PC-9 (cell line): Measurements from ENCODE around the gene FGF7. TPM values are rescaled to one million over a fixed set of nuclear protein-coding genes. Genes with fewer than 3 reads are reported as not detected.
"Not testable (repeated sequence)": the region's sequence is repeated elsewhere in the genome, so short reads cannot be mapped to it uniquely, and the experiment has no call there.

ENCODE experiments used
- BruUV-seq: library from RNA; stranded (reverse); fragments of 400-500 nt; replicated peaks from 2 replicates; lab custom pipeline; 2021; lab: Mats Ljungman, UMichigan
- CTCF ChIA-PET: fragments of 300-600 bp; sonication (Branson Sonifier 250); formaldehyde crosslinking; loops from one replicate; lab custom pipeline; 2022; ENCODE audit warnings: antibody characterized with exemption; lab: Charles Lee
- POLR2A ChIA-PET: fragments of 300-600 bp; sonication (Branson Sonifier 250); formaldehyde crosslinking; loops from one replicate; lab custom pipeline; 2022; ENCODE audit warnings: antibody characterized with exemption; ENCODE audit not compliant: unreplicated experiment; lab: Charles Lee
- DNase-seq, 2 experiments: peaks; one replicate each; pipeline versions ENCODE4 v3.0.0 to v3.0.0-alpha.2; 2015 to 2022; ENCODE audit warnings: mixed read lengths in 1 of 2
- H2AFZ ChIP-seq: fragments of 200-600 bp; sonication (generic); 2 replicates; pipeline ENCODE4 v1.8.1; 2017; ENCODE audit warnings: antibody characterized with exemption
- H3F3A ChIP-seq: fragments of 200-600 bp; sonication (generic); 2 replicates; pipeline ENCODE4 v1.8.1; 2017; ENCODE audit warnings: antibody characterized with exemption, mild to moderate bottlenecking, low read depth; ENCODE audit not compliant: insufficient read depth
- H3K27ac ChIP-seq: fragments of 200-600 bp; sonication (generic); 2 replicates; pipeline ENCODE4 v1.6.1; 2016; ENCODE audit warnings: mixed run types
- H3K27me3 ChIP-seq: fragments of 200-600 bp; sonication (generic); 2 replicates; pipeline ENCODE4 v1.6.1; 2016; ENCODE audit warnings: low read depth, mixed run types; ENCODE audit not compliant: insufficient read depth
- H3K36me3 ChIP-seq: fragments of 200-600 bp; sonication (generic); 2 replicates; pipeline ENCODE4 v1.6.1; 2016; ENCODE audit warnings: low read depth, mixed run types
- H3K4me1 ChIP-seq: fragments of 200-600 bp; sonication (generic); replicated peaks from 2 replicates; pipeline ENCODE4 v1.6.1; 2016; ENCODE audit warnings: mixed run types; ENCODE audit not compliant: insufficient read depth
- H3K4me2 ChIP-seq: fragments of 200-600 bp; sonication (generic); 2 replicates; pipeline ENCODE4 v1.6.1; 2017; ENCODE audit warnings: mixed run types
- H3K4me3 ChIP-seq: fragments of 200-600 bp; sonication (generic); 2 replicates; pipeline ENCODE4 v1.6.1; 2016; ENCODE audit warnings: mixed run types
- H3K79me2 ChIP-seq: fragments of 200-600 bp; sonication (generic); 2 replicates; pipeline ENCODE4 v1.6.1; 2017; ENCODE audit warnings: low read depth, mixed run types
- H3K9me2 ChIP-seq: fragments of 200-600 bp; sonication (generic); 2 replicates; pipeline ENCODE4 v1.8.1; 2017; ENCODE audit warnings: mild to moderate bottlenecking; ENCODE audit not compliant: insufficient read depth
- H3K9me3 ChIP-seq: fragments of 200-600 bp; sonication (generic); 2 replicates; pipeline ENCODE4 v1.8.1; 2016; ENCODE audit warnings: low read depth; ENCODE audit not compliant: insufficient read depth
- H4K20me1 ChIP-seq: fragments of 200-600 bp; sonication (generic); 2 replicates; pipeline ENCODE4 v1.8.1; 2017; ENCODE audit not compliant: insufficient read depth
- CTCF ChIP-seq: fragments of 200-600 bp; sonication (generic); conservative IDR thresholded peaks from 2 replicates; pipeline ENCODE4 v1.6.1; 2017; ENCODE audit warnings: mixed run types, antibody characterized with exemption, mild to moderate bottlenecking, moderate library complexity
- EZH2 ChIP-seq: fragments of 200-600 bp; sonication (generic); IDR thresholded peaks from 2 replicates; pipeline ENCODE4 v1.8.0; 2017; ENCODE audit warnings: antibody characterized with exemption, low read depth
- intact Hi-C: fragments of 100-400 bp; cut with micrococcal nuclease; formaldehyde crosslinking; loops from one replicate; pipeline ENCODE4 v1.10.0; 2022; ENCODE audit not compliant: unreplicated experiment
- total RNA-seq: library from RNA; stranded (reverse); gene quantifications from 2 replicates; pipeline ENCODE4 v1.2.3, GENCODE V29; 2021

The FGF7 gene
- total RNA-seq, 1 experiment from 2014 or later: not detected

- ChIA-PET CTCF (interaction anchor here (0.7 kb wide), 1 partner anchor 227 kb away, joined by 4 read pairs; no protein-coding TSS in a partner anchor), POLR2A (interaction anchor here (0.6 kb wide), 1 partner anchor 404 kb away, joined by 3 read pairs; no protein-coding TSS in a partner anchor)
- H3K4me2 ChIP-seq, H3K36me3 ChIP-seq, H3K4me1 ChIP-seq, H3K9me3 ChIP-seq, H3K9me2 ChIP-seq, H3F3A ChIP-seq, intact Hi-C loops, BruUV-seq, H3K27me3 ChIP-seq, H3K4me3 ChIP-seq, H2AFZ ChIP-seq, H3K79me2 ChIP-seq, H3K27ac ChIP-seq, H4K20me1 ChIP-seq: not testable (repeated sequence)
- peak in 1 of 2 experiments; percentile 5 for DNase-seq
- 0 out of 2 replicates have a peak, but pooled peaks have one; percentile 18 for TF ChIP-seq CTCF
Measured at GRCh38 chr15:49471248-49471647, 48.2 kb downstream of the FGF7 start.

- H3K4me3 ChIP-seq: no peak overlapping the region
- no TSS peak for BruUV-seq
- no peaks in the 10 kb centered on the region for H3K79me2 ChIP-seq
- no peaks in the 10 kb centered on the region for H3K9me3 ChIP-seq
- H2AFZ ChIP-seq: no peak overlapping the region
- ChIA-PET POLR2A (interaction anchor here (0.6 kb wide), 1 partner anchor 404 kb away, joined by 3 read pairs; no protein-coding TSS in a partner anchor), CTCF (interaction anchor here (0.6 to 0.7 kb wide), 2 partner anchors 227 to 430 kb away, joined by 4 to 7 read pairs; no protein-coding TSS in a partner anchor)
- no peaks in the 10 kb centered on the region for H4K20me1 ChIP-seq
- no peak overlapping the region for H3K27ac ChIP-seq
- H3F3A ChIP-seq: no peaks in the 10 kb centered on the region
- DNase-seq: no peak
- H3K4me2 ChIP-seq: no peak overlapping the region
- TF ChIP-seq CTCF: no peak
- TF ChIP-seq EZH2: no peak
- H3K9me2 ChIP-seq: no peaks in the 10 kb centered on the region
- H3K4me1 ChIP-seq: no peaks in the 10 kb centered on the region
- intact Hi-C loops: no loop called here
- no peaks in the 10 kb centered on the region for H3K27me3 ChIP-seq
- no peaks in the 10 kb centered on the region for H3K36me3 ChIP-seq
Measured at GRCh38 chr15:49471733-49472132, 48.7 kb downstream of the FGF7 start.

- H3K27me3 ChIP-seq: no peaks in the 10 kb centered on the region
- no peak overlapping the region for H3K4me2 ChIP-seq
- no peak overlapping the region for H3K4me3 ChIP-seq
- no peaks in the 10 kb centered on the region for H3F3A ChIP-seq
- no peak overlapping the region for H2AFZ ChIP-seq
- intact Hi-C loops: no loop called here
- H3K36me3 ChIP-seq: no peaks in the 10 kb centered on the region
- H3K79me2 ChIP-seq: no peaks in the 10 kb centered on the region
- H3K9me2 ChIP-seq: no peaks in the 10 kb centered on the region
- H4K20me1 ChIP-seq: no peaks in the 10 kb centered on the region
- H3K9me3 ChIP-seq: no peaks in the 10 kb centered on the region
- no peak overlapping the region for H3K27ac ChIP-seq
- no TSS peak for BruUV-seq
- TF ChIP-seq CTCF: no peak
- no peak for TF ChIP-seq EZH2
- POLR2A ChIA-PET: no interaction called here
- DNase-seq: no peak
- H3K4me1 ChIP-seq: no peaks in the 10 kb centered on the region
- CTCF ChIA-PET: interaction anchor here (0.6 kb wide), 1 partner anchor 430 kb away, joined by 7 read pairs; no protein-coding TSS in a partner anchor
Measured at GRCh38 chr15:49472338-49472737, 49.3 kb downstream of the FGF7 start.
